Right lobe of liver (tissue), 4 donors: Measurements from ENCODE around the gene BTBD16.

ENCODE experiments used
- POLR2A ChIP-seq: fragments of 450-650 bp; IDR thresholded peaks from one replicate; pipeline ENCODE4 v1.6.1; 2017; ENCODE audit warnings: antibody characterized with exemption, mild to moderate bottlenecking
- TF ChIP-seq, protein P1 (sequence below), 4 donors: fragments of 200-600 bp in 3 of 4; fragments of 450-650 bp in 1 of 4; IDR thresholded peaks; one replicate each; pipeline versions ENCODE4 v1.5.1 to v1.8.0; 2016 to 2022; ENCODE audit warnings: antibody characterized with exemption in 4 of 4, mild to moderate bottlenecking in 2 of 4
- donor health status: DM: no; HTN: no; CAD: no.
- donor health status: DM: no; HTN: no; CAD: no.
- donor health status: DM: no; HTN: yes; CAD: no.

DNA sequence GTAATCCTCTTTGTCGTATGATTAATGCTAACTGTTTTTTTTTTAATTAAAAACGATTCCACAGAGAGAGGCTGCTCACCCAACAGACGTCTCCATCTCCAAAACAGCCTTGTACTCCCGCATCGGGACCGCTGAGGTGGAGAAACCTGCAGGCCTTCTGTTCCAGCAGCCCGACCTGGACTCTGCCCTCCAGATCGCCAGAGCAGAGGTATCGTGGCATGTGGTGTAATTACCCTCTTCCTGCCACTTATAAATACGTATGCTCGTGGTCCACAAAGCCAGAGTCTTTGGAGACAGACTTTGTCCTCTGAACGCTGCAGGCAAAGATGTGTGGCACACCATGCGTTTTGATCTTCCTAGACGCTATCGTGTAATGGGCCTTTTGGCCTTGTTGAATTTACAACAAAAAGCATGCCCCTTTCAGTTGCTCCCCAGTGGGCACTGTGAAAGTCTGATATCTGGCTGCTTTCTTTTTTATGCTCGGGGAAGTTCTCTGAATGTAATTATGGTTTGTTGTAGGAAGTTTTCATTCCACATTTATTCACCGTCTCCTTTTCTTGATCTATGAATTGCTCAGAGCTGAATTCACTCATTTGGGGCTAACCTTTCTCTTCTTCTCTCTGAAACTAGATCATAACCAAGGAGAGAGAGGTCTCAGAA, 33.6 kb upstream of the BTBD16 start:
- TF ChIP-seq, protein P1, sequence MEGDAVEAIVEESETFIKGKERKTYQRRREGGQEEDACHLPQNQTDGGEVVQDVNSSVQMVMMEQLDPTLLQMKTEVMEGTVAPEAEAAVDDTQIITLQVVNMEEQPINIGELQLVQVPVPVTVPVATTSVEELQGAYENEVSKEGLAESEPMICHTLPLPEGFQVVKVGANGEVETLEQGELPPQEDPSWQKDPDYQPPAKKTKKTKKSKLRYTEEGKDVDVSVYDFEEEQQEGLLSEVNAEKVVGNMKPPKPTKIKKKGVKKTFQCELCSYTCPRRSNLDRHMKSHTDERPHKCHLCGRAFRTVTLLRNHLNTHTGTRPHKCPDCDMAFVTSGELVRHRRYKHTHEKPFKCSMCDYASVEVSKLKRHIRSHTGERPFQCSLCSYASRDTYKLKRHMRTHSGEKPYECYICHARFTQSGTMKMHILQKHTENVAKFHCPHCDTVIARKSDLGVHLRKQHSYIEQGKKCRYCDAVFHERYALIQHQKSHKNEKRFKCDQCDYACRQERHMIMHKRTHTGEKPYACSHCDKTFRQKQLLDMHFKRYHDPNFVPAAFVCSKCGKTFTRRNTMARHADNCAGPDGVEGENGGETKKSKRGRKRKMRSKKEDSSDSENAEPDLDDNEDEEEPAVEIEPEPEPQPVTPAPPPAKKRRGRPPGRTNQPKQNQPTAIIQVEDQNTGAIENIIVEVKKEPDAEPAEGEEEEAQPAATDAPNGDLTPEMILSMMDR (IDR thresholded peaks at IDR 0.05), result no peak
- no peak for TF ChIP-seq POLR2A
